Small intestine (tissue), 7 donors: ENCODE data around the gene JAK1. TPM values are rescaled to one million over a fixed set of nuclear protein-coding genes. Genes with fewer than 3 reads are reported as not detected.

Source experiments
- DNase-seq, 2 donors: peaks; one replicate each; pipeline versions ENCODE4 v3.0.0 to v3.0.0-alpha.2; 2013
- FAIRE-seq: peaks from 2 replicates; lab custom pipeline; 2012; peaks lifted over from hg19 to GRCh38; lab: Jason Lieb, UNC
- H3K27ac ChIP-seq, 3 donors: one replicate each; pipeline ENCODE4 v1.5.1; 2013; ENCODE audit warnings: low read length in 2 of 3, mild to moderate bottlenecking in 2 of 3, control low read depth in 1 of 3, inconsistent platforms in 1 of 3, low read depth in 1 of 3, moderate library complexity in 1 of 3
- H3K27me3 ChIP-seq, 3 donors: one replicate each; pipeline ENCODE4 v1.6.1; 2013; ENCODE audit warnings: low read length in 3 of 3, inconsistent platforms in 1 of 3; ENCODE audit not compliant: control insufficient read depth in 3 of 3, insufficient read depth in 3 of 3
- H3K36me3 ChIP-seq, 3 donors: one replicate each; pipeline ENCODE4 v1.6.1; 2013; ENCODE audit warnings: low read length in 3 of 3, inconsistent platforms in 1 of 3, low read depth in 1 of 3, mild to moderate bottlenecking in 1 of 3, moderate library complexity in 1 of 3; ENCODE audit not compliant: control insufficient read depth in 3 of 3, insufficient read depth in 2 of 3
- H3K4me1 ChIP-seq, 3 donors: one replicate each; pipeline ENCODE4 v1.6.1; 2013; ENCODE audit warnings: low read length in 2 of 3, inconsistent platforms in 1 of 3, low read depth in 1 of 3, mild to moderate bottlenecking in 1 of 3, moderate library complexity in 1 of 3; ENCODE audit not compliant: control insufficient read depth in 3 of 3, insufficient read depth in 2 of 3
- H3K4me3 ChIP-seq, 3 donors: one replicate each; pipeline ENCODE4 v1.5.1; 2013; ENCODE audit warnings: low read length in 3 of 3, control low read depth in 1 of 3, inconsistent platforms in 1 of 3, low read depth in 1 of 3, mild to moderate bottlenecking in 1 of 3, moderate library complexity in 1 of 3
- H3K9me3 ChIP-seq, 2 donors: one replicate each; pipeline ENCODE4 v1.6.1; 2013; ENCODE audit warnings: low read depth in 1 of 2, low read length in 1 of 2; ENCODE audit not compliant: control insufficient read depth in 2 of 2, insufficient read depth in 1 of 2
- WGBS, 3 donors: extraction: QIAGEN DNeasy Blood & Tissue Kit; methylation state at CpG; one replicate each; pipeline ENCODE4 v1.1.7; 2013; 5-methylcytosine and 5-hydroxymethylcytosine counted together
- polyA plus RNA-seq, 4 donors: library from polyadenylated mRNA; stranded (reverse) in 3 of 4; unstranded in 1 of 4; fragments of 200-250 nt in 3 of 4; fragments of 120-200 nt in 1 of 4; gene quantifications; one replicate each; pipeline versions ENCODE4 v1.2.1 to v1.2.3, GENCODE V29; 2013
- donor health status: healthy with polysubstance abuse.
- donor health status: control.
- donor health status: control.
- donor health status: Bipolar disorder and iron deficiency.
- donor health status: healthy.

The JAK1 gene
- polyA plus RNA-seq, 4 donors = 29.4 to 66.5 (median 32.6) TPM

DNA sequence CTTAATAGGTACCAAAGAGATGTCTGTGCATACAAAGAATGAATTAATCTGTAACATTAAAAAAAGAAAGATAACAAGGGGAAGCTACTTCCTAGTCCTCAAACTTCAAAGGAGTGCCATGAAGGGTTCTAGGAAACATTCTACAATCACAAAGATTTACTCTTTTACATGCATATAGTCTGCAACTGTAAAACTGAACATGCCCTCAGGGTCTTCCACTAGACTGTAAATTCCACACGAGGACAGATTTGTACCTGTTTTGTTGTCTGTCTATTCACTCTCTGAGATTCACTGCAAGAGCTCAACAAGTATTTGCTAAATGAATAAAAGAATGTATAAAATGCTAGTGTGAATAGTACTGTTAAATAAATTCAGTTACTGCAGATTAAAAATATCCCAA is 4.4 kb downstream of the JAK1 start:
- Histone ChIP-seq H3K27ac (no peak overlapping the region), H3K4me1 (peaks cover 2 to 16% (median 3%) of the 10 kb centered on the region in 3 donors), H3K4me3 (no peak overlapping the region), H3K36me3 (no peaks in the 10 kb centered on the region), H3K27me3 (no peaks in the 10 kb centered on the region), H3K9me3 (no peaks in the 10 kb centered on the region)
- 61 to 75% (median 66%) methylated on average over 1 of the region's 1 CpG for WGBS, 3 donors
- no peak for DNase-seq
- FAIRE-seq = no peak

DNA sequence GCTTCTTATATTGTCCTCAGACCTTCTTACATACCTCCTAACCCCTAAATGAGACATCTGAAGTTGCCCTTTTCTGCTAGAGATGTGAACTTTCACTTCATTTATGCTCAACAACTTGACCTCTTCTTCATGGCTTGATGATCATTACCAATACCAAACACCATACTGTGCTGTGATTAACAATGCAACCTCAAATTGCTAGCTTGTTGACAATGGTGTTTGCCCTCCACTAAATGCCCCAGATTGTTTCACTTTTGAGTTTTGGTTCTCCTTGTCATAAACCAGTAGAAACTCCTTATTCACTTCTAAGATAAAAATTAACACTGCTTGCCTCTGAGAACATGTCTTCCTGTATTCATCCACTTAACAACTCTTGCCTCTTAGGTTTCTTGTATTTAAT is 5.6 kb downstream of the JAK1 start:
- H3K4me1 ChIP-seq = peaks cover 2 to 26% (median 6%) of the 10 kb centered on the region in 3 donors
- H3K27ac ChIP-seq = peak overlapping the region in 1 of 3 donors; percentile 32
- no peaks in the 10 kb centered on the region for H3K36me3 ChIP-seq
- H3K9me3 ChIP-seq = no peaks in the 10 kb centered on the region
- no peaks in the 10 kb centered on the region for H3K27me3 ChIP-seq
- no peak overlapping the region for H3K4me3 ChIP-seq
- DNase-seq (no peak), FAIRE-seq (no peak)

DNA sequence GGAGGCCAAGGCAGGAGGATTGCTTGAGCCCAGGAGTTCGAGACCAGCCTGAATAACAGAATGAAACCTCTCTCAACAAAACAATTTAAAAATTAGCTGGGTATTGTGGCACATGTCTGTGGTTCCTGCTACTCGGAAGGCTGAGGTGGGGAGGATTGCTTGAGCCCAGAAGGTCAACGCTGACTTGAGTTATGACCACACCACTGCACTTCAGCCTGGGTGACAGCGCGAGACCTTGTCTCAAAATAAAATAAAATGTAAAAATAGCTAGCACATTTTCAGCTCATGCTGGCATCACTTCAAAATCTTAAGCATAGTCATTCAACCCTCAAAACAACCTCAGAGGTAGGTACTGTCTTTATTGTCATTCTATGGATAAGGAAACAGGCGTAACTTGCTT is 6.4 kb downstream of the JAK1 start:
- H3K36me3 ChIP-seq = no peaks in the 10 kb centered on the region
- H3K27ac ChIP-seq = no peak overlapping the region
- no peaks in the 10 kb centered on the region for H3K9me3 ChIP-seq
- H3K27me3 ChIP-seq = no peaks in the 10 kb centered on the region
- DNase-seq (no peak), FAIRE-seq (no peak)
- no peak overlapping the region for H3K4me3 ChIP-seq
- 84 to 93% (median 87%) methylated on average over 6 of the region's 6 CpGs for WGBS, 3 donors
- peaks cover 2 to 27% (median 6%) of the 10 kb centered on the region in 3 donors for H3K4me1 ChIP-seq

DNA sequence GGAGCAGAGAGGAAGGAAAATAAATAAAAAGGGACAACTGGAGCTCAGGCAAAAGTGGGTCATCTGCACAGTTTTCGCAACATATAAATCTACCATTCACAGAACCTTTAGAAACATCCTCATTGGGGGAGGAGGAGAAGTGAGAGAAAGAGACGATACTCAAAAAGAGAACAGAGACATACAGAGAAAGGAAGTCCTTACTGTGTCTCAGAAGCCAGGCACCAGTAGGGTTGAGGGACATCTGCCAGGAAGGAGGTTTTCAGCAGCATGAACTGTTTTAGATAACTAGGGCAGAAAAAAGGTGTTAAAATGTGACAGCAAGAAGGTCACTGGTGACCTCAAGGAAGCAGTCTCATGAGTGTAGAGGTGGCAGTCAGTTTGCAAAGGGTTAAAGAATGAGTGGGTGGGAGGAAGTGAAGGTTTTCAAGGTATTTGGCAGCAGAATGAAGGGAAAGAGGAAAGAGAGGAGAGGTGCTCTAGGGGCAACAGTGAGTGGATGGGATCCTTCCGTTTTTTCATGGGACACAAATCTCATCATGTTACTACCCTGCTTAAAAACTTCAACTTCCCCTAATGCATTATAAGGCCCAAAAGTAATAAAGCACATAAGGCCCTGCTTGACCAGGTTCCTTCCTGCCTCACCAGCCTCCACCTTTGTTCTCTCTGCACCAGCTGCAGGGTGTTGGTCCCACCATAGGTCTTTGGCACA is 9.5 kb downstream of the JAK1 start:
- peak overlapping the region in 1 of 3 donors; percentile 48 for H3K27ac ChIP-seq
- 56 to 88% (median 64%) methylated on average over 3 of the region's 3 CpGs for WGBS, 3 donors
- H3K4me1 ChIP-seq = peaks cover 5 to 34% (median 10%) of the 10 kb centered on the region in 3 donors
- peak in 1 of 2 donors; percentile 16 for DNase-seq
- no peaks in the 10 kb centered on the region for H3K36me3 ChIP-seq
- H3K4me3 ChIP-seq = no peak overlapping the region
- H3K27me3 ChIP-seq = no peaks in the 10 kb centered on the region
- H3K9me3 ChIP-seq = no peaks in the 10 kb centered on the region
- no peak for FAIRE-seq

DNA sequence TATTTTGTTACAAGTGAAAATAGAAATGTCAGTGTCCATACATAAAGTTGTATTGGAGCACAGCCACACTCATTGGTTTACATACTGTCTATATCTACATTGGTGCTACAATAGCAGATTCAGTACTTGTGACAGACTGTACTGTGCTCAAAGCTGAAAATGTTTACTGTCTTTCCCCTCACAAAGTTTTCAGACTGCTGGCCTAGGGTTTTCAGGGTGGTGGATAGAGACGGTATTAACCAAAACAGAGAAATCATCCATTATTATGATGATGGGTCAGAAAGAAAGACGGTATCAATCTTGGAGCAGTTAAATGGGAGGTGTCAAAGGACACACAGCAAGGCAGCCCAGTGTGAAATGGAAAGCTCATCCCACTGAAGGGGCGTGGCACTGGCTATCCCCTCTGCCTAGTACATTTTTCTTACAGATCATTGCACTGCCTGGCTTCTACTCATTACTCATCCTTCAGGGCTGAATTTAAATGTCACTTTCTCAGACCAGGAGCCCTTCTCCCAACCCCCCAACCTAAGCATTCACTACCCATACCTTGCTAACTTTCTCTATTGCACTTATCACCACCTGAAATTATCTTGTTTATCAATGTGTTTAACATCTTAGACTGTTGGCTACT is 10.2 kb downstream of the JAK1 start:
- 51 to 72% (median 54%) methylated on average over 3 of the region's 3 CpGs for WGBS, 3 donors
- Histone ChIP-seq H3K36me3 (no peaks in the 10 kb centered on the region), H3K27ac (peak overlapping the region in 1 of 3 donors; percentile 21), H3K4me3 (no peak overlapping the region), H3K27me3 (no peaks in the 10 kb centered on the region), H3K9me3 (no peaks in the 10 kb centered on the region), H3K4me1 (peaks cover 7 to 31% (median 7%) of the 10 kb centered on the region in 3 donors)
- no peak for DNase-seq
- FAIRE-seq = no peak

DNA sequence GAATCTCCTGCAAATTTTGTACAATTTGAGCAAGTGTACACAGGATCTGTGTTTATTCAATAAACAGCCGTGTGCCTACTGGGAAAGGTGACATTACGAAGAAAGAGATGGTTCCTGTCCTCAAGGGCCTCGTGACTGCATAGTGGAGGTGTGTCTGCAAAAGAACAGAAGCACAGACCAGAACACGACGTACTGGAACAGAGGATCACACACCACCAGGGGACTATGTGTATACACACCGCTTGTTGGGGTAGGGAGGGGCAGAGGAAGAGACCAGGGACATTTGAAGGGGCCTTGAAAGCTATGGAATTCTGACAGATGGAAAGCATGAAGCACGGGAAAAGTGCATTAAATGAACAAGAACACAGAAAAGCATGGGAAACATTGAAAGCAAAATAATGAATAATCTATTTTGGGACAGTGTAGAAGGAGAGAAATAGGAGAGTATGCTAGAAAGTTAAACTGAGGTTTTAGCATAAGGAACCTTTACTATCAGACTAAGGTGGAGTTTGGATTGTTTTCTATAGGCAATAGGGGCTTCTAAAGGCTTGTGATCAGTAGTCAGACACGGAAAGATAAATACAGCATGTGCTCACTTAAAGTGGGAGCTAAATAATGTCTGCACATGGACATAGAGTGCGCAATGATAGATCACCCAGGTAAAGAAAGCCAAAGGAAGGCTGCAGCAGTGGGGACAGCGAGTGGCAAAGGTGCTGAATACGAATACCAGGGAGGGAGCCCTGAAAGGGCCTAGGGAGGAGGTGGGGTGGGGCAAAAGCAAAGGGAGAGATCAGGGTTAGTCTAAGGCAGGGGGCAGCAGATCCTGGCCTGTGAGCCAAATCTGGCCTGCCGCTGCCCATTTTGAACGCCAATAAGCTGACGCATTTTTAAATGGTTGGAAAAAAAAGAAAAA is 11.0 kb downstream of the JAK1 start:
- peaks cover 7 to 29% (median 7%) of the 10 kb centered on the region in 3 donors for H3K4me1 ChIP-seq
- no peak for FAIRE-seq
- peak in 1 of 2 donors; percentile 19 for DNase-seq
- no peak overlapping the region for H3K27ac ChIP-seq
- H3K36me3 ChIP-seq = no peaks in the 10 kb centered on the region
- no peaks in the 10 kb centered on the region for H3K27me3 ChIP-seq
- no peak overlapping the region for H3K4me3 ChIP-seq
- WGBS, 3 donors = 71 to 73% (median 73%) methylated on average over 14 of the region's 14 CpGs
- no peaks in the 10 kb centered on the region for H3K9me3 ChIP-seq

DNA sequence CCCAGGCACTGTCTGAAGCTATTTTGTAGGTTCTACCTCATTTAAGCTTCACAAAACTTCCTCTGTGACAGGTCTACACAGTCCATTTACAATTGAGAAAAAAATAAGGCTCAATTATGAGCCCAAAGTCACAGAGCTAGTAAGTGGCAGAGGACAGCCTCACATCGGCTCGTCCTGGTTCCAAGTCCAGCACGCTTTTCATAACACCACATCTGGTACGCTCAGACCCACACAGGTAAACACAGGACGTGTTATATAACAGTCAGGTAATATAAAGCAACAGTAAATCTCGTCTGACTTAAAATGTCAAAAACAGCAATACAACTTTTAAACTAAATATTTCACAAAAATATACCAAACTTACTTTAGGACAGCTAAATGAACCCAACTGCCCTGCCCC is 13.1 kb downstream of the JAK1 start:
- no peak overlapping the region for H3K27ac ChIP-seq
- no peak for DNase-seq
- H3K36me3 ChIP-seq = no peaks in the 10 kb centered on the region
- H3K4me1 ChIP-seq = peaks cover 7 to 38% (median 10%) of the 10 kb centered on the region in 3 donors
- WGBS, 3 donors = 41 to 61% (median 51%) methylated on average over 6 of the region's 6 CpGs
- no peak for FAIRE-seq
- no peaks in the 10 kb centered on the region for H3K27me3 ChIP-seq
- H3K9me3 ChIP-seq = no peaks in the 10 kb centered on the region
- no peak overlapping the region for H3K4me3 ChIP-seq

DNA sequence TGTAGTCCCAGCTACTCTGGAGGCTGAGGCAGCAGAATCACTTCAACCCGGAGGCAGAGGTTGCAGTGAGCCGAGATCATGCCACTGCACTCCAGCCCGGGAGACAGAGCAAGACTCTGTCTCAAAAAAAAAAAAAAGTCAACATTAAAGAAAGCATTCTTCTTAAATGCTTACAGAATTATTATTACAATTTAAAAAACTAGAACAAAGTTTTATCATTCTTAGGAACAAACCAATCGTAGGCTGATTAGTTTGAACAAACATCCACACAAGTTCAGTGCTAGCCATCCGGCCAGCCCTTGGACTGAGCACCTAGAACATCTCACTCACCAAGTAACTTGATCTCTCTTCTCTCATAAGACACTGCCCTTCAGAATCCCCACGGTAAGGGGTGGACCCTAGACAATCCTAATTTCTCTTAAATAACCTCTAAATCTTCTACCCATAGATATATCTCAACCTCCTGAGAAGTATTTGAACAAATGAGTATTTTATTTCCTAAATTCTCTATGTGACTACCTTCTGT is 16.0 kb downstream of the JAK1 start:
- no peak overlapping the region for H3K4me3 ChIP-seq
- H3K27me3 ChIP-seq = no peaks in the 10 kb centered on the region
- no peaks in the 10 kb centered on the region for H3K9me3 ChIP-seq
- DNase-seq (no peak), FAIRE-seq (no peak)
- no peak overlapping the region for H3K27ac ChIP-seq
- H3K4me1 ChIP-seq = peaks cover 4 to 29% (median 8%) of the 10 kb centered on the region in 3 donors
- 78 to 83% (median 80%) methylated on average over 6 of the region's 6 CpGs for WGBS, 3 donors
- H3K36me3 ChIP-seq = no peaks in the 10 kb centered on the region
